NCI-H345 (cell line): ENCODE data around the gene ZNF664.

Experiments
- DNase-seq: peaks from one replicate; lab custom pipeline; 2025; lab: John Stamatoyannopoulos, UW

The ZNF664 gene

DNA sequence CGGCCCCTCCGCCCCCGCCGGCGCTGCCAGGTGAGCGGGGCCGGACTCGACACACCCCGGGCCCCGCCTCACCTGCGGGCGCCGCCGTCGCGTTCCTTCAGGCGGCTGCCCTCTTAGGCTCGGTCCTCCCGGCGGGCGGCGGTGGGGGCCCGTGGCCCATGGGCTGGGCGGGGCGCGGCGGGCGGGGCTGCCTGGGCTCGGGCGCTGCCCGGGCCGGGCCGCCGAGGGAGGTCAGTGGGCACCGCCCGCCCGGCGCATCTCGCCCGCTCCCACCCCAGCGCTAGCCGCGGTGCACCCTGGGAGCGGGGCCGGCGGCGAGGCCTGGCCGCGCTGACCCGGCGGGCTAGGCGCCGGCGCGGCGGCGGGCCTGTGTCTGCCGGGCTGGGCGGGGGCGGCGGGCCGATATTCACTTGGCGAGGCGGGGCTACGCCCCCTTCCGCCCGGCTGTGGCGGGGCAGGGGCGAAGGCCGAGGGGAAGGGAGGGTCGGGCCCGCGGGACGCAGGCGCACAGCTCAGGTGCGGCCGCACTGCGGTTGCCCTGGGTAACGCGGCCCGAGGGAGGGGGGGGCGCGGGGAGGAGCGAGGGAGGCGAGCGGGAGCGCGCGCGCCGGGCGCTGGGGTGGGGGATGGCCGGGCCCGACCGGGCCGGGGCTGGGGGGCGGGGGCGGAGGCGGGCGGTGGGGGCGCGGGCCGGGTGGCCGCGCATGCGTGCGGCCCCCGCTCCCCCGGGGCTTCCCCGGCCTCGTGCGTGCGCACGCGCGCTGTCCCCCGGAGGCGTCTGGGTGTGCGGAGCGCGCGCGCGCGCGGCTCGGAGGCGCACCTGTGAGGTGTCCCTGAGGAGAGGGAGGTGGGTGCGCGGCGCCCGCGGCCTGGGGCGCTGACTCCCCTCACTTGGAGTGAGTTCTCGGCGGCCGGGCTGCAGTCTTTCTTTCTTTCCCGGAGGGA is at the start of gene ZNF664, which contains the start of gene CCDC92:
ZNF664 (plus strand) TSS at position 759 of the 945 bp plus-strand sequence. CDS start 38,930 bp downstream, outside the sequence.
CCDC92 (minus strand) TSS at position 375 of the 945 bp plus-strand sequence. CDS start 28,526 bp downstream, outside the sequence.
- DNase-seq, result peak; percentile 98

DNA sequence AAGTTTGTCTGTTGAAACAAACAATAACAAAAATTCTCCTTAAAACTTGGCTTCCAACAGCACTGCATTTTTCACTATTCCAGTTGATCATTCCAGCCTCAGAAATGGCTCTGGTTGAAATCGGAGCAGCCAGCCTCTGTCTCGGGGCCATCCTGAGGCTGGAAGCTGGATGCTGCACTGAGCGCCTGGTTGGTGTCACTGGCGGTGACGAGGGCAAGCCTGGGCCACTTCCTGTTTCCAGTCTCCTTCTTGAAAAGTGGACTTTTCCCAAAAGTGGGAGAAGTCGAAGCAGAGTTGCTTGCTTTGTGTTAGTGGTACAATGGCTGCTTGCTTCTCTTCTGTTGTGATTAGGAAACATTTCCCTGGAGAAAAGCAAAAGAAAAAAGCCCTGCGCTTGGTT is 49.1 kb upstream of the ZNF664 start:
- no peak for DNase-seq

DNA sequence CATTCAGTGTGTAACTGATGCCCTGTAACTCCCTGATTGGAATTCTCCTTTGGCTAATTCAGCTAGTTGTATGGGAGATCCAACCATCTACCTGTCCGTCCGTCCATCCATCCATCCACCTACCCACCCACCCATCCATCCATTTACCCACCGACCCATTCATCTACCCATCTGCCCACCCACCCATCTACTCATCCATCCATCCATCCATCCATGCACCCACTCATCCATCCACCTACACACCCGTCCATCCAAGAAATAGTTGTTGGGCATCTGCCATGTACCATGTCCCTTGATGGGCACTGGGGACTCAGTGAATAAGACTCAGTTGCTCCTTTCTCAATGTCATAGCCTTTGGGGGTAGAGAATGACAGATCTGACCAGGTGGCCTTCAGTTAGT is 48.5 kb upstream of the ZNF664 start:
- DNase-seq, result no peak

DNA sequence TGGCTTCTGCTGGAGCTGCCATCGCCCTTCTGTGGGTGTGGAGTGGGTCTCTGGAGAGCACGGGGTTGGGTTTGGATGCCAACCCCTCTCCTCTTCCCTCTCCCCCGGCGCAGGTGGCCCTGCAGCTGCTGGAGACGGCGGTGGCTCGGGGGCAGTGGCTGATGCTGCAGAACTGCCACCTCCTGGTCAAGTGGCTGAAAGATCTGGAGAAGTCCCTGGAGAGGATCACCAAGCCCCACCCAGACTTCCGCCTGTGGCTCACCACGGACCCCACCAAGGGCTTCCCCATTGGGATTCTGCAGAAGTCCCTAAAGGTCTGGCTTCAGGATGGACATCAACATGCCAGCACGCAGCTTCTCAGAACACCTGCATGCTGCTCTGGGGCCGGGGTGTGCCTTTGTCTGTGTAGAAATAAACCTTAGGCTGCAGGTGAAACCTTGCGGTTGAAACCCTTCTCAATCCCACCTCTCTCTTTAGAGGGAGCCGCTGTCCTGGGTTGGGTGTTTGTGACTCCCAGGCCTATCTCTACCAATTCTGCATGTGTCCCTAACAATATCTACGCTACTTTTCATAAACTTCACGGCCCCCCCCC is 44.6 kb upstream of the ZNF664 start:
- no peak for DNase-seq

DNA sequence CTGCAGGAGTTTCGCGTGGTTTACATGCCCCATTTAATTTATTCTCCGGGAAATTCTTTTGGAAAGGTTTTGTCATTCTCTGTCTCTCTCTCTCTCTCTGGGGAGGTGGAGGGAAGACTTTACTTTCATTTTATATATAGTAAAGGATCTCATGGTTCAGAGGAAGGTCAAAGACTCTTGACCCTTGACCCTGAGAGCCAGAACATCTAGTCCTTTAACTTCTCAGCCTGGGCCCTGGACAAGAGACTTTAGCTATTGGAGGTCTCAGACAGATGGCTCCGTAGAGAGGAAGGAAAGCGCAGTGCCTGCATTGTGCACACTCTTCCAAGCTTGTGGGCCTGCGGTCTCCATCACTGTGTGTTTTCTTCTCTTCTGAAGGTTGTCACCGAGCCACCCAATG is 44.1 kb upstream of the ZNF664 start:
- DNase-seq, result no peak

DNA sequence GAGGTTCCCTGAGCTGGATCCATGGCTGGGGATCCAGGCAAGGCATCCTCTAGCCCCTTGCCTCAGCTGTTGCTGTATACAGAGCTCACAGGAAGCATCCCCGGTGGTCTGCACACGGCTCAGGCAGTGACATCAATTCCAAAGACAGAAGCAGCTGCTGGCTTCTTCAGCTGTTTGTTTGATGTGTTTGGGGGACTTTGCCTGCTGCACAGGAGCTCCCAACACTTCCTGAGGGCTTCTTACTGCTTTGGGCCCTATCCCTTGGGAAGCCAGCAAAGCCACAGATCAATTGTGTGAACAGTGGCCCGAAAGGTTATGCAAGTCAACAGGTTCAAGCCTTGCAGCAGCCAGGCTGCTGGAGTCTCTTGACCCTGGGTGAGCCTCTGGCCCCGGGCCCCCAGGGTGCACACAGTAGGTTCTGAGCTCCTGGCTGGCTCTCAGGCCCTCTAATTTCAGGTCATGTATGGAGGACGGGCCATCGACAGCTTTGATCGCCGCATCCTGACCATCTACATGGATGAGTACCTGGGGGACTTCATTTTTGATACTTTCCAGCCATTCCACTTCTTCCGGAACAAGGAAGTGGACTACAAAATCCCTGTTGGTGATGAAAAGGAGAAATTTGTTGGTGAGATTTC is 43.0 kb upstream of the ZNF664 start:
- no peak for DNase-seq

DNA sequence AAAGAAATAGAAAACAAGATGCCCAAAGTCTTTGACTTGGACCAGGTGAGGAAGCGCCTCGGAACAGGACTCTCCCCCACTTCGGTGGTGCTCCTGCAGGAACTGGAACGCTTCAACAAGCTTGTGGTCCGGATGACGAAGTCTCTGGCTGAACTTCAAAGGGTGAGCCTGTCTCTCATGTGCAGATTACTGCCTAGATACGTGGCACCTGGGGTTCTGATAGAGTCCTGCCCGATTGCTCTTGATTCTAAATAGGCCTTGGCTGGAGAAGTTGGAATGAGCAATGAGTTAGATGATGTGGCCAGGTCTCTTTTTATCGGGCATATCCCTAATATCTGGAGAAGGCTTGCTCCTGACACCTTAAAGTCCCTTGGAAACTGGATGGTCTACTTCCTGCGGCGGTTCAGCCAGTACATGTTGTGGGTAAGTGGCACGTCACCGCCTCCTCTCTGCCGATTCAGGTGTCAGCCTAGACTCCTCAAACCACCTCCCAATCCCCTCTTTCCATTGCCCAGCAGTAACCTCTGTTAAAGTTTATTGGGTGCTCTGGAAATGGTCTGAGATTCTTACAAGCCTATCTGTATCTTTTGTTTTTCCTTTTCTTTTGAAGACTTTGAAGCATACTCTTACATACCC is 41.2 kb upstream of the ZNF664 start:
- no peak for DNase-seq

DNA sequence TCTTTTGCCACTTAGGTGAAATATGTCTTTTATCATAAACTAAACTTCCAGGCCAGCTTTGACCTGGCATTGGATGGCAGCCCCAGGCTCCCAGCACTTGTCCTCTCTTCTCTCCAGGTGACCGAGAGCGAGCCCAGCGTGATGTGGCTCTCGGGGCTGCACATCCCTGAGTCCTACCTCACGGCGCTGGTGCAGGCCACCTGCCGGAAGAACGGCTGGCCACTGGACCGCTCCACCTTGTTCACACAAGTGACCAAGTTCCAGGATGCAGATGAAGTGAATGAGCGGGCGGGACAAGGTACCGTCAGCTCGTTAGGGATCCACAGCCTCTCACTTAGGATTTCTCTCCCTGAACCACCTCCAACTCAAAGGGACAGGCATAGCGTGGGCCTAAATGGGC is 39.8 kb upstream of the ZNF664 start:
- no peak for DNase-seq

DNA sequence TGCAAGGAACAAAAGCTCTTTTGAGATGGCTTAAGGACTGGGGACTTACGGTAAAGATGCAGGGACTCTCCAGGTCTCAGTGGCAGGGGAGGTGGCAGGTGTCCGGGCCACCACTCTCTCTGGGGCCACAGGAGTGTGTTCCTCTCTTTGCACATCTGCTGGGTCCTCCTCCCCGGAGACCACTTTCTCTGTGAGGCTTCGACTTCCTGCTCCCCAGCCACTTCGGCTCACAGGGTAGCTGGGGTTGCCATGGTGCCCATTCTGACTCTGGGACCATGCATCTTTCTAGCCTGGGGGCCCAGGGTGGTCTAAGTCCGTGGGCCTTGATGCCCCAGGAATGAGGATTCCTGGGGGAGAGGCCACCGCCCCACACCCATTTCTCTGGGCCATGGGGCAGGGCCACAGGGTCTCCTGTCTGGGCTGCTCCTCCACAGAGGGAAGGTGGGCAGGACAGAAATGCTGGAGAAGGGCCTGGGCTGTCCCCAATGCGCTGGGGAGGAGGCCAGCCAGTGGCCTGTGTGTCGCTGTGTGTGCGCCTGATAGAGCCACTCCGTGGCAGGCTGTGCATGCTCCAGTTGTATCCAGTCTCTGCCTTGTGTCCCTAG is 38.9 kb upstream of the ZNF664 start:
- no peak for DNase-seq

DNA sequence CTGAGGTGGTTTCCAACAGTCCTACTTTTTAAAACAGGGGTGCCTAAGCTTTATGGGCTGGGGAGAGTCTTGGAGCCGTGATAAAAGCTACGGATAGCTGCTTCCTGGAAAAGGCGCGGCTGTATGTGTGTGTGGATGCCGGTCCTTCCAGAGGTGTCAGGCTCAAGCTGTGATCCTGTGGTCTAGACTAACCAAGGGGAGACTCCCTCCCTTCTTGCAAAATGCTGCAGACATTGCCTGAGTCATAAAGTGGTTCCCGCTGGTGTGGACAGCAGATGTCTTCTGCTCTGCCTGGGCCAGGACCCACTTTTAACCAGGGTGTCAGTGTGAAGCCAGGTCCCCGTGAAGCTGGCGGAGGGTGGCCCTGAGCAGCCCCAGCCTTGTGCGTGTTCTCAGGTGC is 38.2 kb upstream of the ZNF664 start:
- no peak for DNase-seq

DNA sequence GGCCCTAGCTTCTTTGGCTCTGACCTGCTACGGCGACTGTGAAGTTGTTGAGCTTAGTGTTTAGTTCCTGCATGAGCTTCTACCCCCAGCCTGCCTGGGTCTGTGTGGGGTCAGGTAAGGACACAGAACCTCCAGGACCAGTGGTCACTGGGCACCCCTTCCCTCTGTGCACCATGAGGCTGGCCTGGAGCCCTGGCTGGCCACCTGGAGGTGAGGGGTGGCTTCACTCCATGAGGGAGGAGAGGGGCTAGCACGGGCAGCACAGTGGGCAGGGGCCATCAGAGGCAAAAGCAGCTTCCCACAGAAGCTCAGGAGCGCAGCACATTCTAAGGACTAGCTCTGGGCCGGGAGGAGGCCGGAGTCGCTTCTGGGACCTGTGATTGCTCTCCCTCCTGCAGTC is 37.1 kb upstream of the ZNF664 start:
- no peak for DNase-seq

DNA sequence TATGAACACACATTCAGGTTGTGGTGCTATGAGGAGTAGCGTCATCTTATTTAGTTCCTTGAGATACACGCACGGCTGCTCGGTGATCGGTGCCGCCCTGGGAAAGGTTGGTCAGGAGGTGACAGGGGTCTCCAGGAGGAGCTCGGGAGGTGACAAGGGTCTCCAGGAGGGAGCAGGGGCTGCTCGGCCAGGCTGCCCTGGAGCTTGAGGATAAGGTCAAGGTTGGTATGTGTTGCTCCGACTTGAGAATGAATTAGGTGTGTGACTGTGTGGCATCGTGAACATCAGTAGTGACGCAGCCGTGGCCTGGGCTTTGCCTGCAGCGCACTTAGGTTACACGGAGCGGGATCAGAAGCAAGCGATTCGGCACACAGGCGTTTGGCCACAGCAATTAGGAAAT is 36.5 kb upstream of the ZNF664 start:
- DNase-seq, result no peak

DNA sequence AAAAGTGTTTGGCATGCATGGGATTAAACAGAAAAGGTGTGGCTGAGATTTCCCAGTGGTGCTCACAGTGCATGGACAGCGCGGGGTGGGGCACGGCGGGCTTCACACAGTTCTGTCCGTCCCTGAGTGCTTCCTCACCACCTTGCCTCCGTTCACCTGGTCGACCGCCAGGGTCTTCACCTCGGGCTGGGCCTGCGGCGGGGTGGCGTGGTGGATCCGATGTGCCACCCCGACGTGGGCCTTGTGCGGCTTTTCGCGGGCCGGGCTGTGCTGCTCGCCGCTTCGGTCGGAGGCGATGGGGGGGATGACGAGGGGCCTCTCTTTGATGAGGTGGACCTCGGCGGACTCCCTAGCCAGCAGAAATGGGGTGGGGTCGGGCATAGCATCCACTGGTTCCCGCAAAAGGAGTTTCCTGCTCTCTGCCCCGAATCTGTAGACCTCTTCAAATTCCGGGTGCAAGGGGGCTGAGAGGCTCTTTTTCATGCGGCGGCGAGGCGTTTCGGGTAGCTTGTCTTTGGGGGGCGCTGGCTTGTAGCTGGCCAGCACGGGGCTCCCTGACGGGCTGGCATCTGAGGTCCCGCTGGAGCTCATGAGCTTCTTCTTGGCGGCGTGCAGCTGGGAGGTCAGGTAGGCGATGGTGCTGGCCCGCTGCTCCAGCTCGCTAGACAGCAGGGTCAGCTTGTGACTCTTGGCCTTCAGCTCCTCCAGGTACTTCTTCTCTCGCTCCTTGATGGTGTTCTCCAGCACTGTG is 35.9 kb upstream of the ZNF664 start:
- no peak for DNase-seq

DNA sequence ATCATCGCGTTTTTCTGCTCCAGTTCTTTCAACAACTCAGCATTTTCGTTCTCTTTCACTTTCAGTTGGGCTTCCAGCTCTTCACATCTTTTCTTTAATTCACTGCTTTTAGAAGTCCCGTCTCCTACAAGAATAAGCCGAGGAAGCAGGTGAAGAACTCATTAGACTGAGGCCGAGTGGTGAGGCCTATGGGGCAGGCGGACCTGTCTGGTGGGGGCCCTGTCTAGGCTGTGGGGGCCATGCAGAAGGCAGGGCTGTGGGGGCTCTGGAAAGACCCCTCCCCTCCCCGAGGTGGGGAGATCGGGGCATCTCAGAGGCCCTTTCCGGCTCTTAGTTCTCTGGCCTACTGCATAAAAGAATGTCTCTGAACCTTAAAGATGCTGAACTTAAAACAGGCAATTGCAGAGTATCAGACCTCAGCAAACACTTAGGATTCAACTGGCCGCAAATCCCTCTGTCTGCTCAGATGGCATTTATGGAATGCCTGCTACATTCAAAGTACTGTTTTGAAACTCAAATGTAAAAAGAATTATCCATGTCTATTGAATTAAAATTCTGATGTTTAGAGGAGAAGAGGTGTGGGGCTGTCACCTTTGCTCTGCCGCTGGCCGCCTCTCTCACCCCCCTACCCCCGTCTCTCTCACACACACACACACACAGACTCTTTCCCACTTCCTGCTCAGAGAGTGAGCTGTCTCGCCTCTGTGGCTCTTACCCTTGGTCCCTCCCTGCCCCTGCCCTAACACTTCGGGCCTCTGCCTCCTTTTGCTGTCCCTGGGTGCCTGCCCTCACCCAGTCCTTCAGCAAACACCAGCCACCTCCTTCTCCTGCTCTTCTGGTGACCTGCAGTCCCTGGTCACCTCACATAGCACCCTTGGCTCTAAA is 35.1 kb upstream of the ZNF664 start:
- DNase-seq, result no peak

DNA sequence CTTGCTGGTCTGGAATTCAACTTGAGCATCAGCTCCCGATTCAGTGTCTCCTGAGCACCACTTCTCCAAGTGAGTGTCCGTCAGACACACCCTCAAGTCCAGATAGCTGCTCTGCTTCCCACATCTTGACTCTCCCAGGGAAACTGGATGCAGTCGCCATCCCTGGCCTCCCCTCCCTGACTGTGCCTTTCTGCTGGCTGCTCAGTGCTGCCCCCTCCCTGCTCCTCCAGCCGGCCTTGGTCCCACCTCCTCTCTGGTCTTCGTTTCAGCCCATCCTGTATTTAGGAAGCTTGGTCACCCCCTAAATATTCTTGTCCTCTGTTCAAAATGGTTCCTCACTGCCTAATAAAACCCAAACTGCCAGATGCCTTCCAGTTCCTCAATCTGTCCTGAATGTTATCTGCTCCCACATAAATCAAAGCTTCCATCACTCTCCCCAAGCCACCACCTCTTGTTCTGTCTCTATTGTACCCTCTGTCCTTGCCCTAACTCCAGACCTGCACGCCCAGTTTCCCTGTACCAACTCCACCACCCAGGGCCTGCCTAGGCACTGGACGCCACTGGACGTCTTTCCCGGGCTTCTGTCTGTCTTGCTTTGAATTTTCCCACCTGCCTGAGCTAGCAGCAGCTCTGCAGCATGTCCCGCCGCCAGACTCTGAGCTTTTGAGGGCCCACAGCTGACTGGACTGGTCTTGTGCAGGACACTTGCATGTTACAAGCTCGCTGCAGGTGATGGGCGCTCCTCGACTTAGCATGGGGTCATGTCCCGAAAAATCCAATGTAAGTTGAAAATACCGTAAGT is 34.1 kb upstream of the ZNF664 start:
- no peak for DNase-seq

DNA sequence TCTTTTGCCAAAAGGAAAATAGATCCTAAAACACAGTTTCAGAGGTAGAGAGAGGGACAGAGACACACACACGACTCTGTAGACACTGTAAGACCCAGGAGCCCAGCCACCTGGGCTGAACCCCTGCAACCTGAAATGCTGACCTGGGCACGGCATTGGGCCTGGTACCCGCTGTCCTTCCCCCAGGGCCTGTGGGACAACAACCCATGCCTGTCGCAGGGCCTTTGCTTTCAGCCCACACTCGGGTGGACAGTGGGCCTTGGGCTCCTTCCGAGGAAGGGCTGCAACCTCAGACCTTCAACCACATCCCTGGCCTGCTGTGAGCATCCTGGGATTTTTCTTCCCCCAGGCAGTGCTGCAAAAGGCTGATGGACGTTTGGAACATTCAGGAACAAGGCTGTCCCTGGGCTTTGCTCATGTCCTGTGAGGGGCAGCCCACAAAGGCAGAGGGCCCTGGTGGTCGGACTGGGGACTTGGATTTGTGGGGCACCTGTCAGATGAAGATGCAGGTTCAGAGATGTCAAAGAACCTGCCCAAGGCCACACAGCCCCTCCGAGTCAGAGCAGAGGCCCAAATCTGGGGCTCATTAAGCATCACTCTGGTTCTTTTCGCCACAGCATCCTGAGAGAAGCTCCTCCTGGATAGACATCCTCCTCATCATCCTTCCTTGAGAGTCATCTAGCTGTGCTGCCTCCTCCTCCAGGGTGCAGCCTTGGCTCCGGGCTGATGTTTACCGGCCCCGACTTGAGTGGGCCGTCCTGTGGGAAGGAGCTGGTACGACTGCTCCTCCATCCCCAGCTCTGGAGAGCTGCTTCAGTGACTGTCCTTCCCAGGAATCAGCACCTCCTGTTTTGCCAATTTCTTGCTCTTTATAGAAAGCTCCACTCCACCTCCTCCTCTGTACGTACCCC is 33.0 kb upstream of the ZNF664 start:
- no peak for DNase-seq

DNA sequence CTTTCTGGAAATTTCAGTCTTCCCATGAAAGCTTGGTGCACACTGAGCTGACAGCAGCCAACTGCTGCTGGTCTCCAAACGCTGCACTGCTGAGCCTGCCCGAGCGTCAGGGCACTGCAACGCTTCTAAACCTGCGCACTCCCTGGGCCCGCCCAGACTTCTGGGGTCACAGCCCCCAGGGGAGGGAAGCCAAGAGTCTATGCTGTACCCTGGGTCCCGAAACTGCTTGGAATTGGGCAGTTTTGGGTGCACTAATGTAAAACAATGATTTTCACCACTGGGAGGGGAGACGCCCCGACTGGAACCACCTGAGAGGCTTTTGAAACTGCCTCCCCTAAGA is 32.4 kb upstream of the ZNF664 start:
- no peak for DNase-seq

DNA sequence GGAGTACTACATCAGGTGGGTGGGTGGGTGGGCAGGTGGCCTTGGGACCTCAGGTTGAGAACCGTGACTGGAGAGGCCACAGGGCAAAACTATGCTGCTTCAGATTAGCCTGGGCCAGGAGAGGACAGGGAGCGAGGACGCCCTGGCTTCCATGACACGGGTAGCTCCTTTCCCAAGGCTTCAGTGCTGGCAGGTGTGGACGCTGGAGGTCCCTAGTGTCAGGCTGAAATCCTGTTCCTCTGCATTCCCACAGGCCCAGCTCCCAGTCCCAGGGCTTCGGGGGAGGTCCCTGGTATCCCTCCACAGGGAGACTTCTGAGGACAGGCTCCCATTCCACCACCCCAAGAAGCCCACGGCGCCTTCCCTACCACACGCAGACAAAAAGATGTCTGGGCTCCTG is 32.0 kb upstream of the ZNF664 start:
- DNase-seq, result no peak
